A172 (cell line): ENCODE data around the gene RAB30. TPM values are rescaled to one million over a fixed set of nuclear protein-coding genes. Genes with fewer than 3 reads are reported as not detected.
"Not testable (repeated sequence)": the region's sequence is repeated elsewhere in the genome, so short reads cannot be mapped to it uniquely, and the experiment has no call there.

Experiments
- DNase-seq: peaks from one replicate; pipeline ENCODE4 v3.0.0-alpha.2; 2015; ENCODE audit warnings: low spot score
- total RNA-seq: library from RNA; depleted of rRNA; stranded (reverse); fragments of >200 nt; shearing (Covaris generic); gene quantifications from 2 replicates; pipeline ENCODE4 v1.2.3, GENCODE V29; 2014

RAB30 gene
- total RNA-seq, 1 experiment from 2014 or later: 24.7 TPM

DNA sequence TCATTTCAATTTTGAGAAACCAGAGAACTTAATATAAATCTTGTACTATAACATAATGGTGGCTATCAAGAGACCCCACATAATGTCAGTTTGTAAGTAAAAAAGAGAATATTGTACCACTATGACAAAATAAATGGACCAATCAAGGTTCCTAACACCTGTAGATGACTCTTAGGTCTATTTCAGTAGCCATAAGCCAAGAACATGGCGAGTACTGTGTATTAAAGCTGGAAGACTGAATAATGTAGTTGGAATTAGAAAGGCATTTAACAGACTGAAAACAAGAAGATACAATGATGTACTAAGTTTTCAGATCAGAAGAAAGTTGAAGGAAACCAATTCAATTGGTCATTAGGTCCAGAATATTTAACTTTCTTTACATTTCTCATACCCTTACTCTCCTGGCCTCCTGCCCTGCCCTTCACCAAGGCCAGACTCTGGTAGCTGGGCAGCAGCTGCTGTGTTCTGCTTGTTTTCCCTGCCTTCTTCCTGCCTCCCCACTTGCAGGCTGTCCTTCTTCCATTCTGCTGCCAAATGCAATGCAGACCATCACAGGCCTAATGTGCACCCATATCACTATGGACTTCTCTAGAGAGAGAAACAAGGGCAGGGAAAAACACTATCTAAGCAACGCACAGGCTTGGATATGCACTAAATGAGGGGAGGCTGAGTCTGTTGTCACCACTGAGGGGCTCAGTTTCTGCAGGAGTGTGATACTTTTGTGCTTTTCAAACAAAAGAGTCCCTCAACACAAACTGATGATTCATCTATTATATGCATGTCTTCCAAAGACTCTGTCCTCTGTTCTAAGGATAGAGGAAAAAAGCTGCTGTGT is 60.1 kb downstream of the RAB30 start:
- no peak for DNase-seq

DNA sequence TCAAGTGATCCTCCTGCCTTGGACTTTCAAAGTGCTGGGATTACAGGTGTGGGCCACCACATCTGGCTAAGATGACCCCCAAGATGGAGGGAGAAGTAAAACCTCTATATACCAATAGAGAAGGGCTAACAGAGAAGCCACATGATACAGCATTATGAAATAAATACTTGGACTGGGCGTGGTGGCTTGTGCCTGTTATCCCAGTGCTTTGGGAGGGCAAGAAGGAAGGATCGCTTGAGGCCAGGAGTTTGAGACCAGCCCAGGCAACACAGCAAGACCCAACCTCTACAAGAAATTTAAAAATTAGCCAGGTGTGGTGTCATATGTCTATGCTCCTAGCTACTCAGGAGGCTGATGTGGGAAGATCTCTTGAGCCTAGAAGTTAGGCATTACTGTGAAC is 61.7 kb downstream of the RAB30 start:
- no peak for DNase-seq

DNA sequence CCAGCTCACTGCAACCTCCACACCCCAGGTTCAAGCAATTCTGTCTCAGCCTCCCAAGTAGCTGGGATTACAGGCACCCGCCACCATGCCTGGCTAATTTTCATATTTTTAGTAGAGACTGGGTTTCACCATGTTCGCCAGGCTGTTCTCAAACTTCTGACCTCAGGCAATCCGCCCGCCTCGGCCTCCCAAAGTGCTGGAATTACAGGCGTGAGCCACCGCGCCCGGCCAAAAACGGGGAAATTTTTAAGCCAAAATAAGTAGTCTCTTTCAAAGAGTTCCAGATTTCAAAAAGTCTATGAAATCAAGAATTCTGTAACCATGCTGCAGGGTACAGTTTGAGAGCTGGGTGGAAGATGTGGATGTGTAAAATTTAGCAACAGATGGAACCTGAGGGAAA is 62.6 kb downstream of the RAB30 start:
- not testable (repeated sequence) for DNase-seq

DNA sequence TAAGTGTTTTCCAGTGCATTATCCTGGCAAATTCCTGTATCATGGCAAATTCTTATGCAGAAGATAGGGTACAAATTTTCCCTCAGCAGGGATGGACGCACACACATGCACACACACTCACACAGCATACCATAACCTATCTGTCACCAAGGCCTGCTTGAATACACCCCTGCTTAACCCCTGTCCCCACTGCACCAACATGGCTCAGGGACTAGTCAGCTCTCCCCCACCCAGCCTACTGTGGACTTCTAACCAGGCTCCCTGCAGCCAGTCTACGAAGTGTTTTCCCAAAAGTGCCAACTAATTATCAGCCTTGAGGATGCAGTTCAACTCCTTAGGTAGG is 63.1 kb downstream of the RAB30 start:
- DNase-seq: no peak

DNA sequence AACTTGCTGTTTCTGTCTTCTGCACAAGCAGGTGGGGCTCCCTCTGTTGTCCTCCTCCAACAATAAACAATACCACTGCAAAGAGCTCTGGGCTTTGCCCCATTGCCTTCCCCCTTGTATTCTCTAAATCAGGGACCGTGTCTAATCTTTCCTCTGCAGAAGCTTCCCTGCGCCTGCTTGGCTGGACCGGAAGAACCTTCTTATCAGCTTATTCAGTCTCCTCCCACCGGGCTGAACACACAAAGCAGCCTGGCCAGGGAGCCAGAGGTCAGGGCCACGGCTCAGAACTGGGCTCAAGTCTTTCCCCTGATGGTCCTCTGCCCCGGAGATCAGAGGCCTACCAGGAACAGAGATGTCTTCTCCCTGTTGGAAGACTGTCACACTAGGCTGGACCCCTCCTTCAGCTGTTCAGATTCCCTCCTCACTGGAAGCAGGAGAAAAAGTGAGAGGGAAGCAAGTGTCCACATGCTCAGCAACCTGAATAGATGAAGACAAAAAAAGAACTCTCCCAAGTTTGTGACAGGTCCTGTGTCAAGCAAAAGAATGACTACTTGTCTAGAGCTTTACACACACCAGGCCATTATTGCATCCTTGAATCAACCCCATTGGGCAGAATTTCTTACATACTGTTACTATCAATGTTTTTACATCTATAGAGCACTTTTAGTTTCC is 63.7 kb downstream of the RAB30 start:
- DNase-seq: no peak

DNA sequence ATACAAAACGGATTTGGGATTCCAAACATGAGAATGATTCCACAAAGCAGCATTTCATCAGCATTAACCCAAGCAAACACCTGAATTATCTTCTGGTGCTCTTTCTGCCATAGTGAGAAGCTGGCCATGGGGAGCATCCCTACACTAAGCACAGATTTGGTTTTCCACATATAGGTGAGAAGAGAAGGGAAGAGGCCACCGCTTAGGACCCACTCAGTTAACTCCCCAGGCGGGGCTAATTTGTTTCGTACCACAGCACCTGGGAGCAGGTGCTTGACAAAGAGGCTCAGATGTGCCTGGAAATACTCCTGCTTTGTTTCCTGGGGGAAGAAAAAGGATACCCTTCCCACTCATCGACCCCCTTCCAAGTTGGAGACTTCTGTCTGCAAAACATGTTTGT is 64.2 kb downstream of the RAB30 start:
- no peak for DNase-seq

DNA sequence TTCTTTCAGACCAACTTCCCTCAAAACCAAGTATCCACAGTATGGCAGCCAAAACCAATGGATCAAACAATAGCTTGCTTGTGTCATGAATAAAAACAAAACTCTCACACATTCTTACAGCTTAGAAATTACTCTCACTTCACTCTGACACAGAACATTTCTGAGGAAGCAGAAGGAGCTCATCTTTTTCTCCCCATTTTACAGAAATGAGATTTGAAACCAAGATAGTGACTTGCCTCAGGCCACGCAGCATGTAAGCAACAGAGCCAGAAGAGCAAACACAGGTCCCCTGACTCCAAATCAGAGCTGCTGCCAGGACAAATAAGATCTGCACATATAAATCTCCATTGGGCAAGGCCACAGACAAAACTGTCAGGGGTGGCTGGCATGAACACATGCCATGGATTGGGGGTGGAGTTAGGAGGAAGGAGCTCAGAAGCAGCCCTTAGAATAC is 64.8 kb downstream of the RAB30 start:
- no peak for DNase-seq

DNA sequence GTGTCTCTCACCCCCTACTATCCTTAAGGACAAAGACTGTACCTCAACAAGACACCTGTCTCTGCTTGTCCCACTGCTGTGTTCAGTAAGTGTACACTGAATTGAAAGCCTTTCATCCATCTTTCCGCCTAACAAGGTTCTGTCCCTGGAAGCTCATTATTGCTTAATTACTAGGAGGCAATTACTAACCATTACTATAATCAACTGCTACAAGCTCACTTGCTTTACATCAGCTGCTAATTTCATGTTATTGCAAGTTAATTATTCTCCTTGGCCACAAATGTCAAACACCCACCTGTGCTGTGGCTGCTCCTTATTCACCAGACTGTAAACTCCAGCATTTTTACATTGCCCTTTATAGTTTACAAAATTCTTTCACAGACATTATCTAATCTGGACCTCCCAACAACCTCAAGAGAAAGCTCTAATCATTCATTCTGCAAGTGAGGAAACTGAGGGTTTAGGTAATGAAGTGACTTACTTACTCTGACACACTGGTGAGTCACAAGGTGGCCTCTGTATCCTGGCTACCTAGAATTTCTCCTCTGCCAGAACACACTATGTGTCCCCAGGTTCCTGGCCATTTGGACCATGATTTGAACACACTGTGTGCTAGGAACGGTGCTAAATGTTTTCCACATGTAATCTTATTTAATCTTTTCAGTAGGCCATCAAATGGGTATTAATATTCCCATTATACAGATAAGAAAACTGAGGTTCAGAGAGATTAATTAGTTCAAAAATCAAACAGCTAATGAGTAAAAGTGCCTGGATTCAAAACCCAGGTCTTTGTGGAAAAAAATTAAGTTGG is 66.7 kb downstream of the RAB30 start:
- DNase-seq: no peak

DNA sequence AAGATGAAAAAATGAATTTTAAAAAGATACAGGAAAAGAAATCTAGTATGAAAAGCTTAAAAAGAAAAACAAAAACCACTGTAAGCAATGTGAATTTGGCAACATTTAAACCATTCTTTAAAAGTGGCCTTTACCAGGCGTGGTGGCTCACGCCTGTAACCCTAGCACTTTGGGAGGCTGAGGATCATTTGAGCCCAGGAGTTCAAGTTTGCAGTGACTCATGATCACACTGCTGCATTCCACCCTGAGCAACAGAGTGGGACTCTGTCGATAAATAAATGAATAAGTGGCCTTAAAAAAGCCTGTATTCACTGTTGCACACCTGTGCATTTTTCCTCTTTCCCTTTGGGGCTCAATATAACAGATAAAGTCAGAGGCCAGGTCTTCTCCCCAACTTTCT is 69.2 kb downstream of the RAB30 start:
- DNase-seq: no peak

DNA sequence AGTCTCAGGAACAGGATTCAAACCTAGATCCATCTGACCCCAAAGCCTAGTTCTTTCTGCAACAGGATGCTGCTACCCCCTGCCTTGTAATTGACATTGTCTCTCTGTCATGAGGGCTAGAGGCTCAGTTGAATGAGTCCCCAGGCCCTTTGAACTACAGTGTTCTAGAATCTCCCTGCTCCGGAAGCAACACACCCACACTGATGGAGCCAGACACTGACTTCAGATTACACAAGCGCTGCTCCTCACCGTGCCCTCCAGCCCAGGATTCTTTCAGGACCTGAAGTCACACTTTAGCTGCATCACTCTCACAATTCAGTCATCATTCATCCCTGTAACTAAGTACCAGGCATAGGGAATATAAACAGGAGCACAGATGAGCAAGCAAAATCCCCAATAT is 69.6 kb downstream of the RAB30 start:
- DNase-seq: no peak

DNA sequence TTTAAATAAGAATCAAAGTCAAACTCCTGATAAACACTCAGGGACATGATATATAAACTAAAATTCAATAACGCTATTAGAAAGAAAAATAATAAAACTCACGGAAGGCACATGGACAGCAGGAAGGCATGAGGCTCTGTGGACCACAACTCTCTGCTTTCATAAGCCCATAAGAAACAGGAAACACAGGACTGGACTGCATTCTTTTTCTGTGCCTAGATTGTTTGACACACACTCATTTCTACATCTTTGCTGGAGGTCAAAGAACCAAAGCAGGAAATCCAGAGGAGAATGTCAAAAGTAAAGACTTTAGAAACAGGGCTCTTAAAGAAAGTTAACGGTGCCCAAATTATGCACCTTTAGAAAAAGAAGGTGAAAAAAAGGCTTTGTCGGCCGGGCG is 71.3 kb downstream of the RAB30 start:
- no peak for DNase-seq

DNA sequence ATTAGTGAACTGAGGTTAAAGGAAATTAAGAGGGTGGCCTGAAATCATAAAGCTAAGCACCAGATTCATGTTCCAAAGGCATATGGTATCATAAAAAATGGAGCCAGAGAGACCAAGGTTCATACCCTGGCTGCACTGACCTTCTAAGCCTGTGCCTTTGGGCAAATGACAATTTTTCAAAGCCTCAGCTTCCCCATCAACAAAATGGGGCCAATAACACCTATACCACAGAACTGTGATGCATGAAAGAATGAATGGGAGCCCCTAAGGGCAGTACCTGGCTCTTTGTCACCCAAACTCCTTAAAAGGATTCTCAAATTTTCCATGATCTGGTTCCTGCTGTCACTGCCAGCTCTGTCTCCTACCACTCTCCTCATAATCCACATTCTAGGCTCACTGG is 72.5 kb downstream of the RAB30 start:
- no peak for DNase-seq

DNA sequence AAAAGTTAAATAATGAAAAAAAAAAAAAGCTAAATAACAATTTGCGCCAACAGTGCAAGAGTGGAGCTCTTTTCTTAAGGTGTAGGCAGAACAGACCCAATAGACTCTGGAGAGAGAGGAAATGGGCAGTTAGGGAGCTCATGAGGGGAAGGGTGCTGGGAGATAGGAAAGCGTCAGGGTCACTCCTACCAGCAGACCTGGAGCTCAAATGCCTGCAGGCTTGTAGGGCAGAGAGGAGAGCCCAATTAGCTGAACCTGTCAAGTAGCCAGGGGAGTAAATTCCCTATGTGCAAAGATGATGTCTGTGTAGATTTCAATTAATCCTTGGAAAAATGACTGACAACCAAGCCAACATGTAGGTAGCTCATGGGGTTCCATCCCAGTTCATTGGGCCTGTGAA is 73.0 kb downstream of the RAB30 start:
- DNase-seq: no peak

DNA sequence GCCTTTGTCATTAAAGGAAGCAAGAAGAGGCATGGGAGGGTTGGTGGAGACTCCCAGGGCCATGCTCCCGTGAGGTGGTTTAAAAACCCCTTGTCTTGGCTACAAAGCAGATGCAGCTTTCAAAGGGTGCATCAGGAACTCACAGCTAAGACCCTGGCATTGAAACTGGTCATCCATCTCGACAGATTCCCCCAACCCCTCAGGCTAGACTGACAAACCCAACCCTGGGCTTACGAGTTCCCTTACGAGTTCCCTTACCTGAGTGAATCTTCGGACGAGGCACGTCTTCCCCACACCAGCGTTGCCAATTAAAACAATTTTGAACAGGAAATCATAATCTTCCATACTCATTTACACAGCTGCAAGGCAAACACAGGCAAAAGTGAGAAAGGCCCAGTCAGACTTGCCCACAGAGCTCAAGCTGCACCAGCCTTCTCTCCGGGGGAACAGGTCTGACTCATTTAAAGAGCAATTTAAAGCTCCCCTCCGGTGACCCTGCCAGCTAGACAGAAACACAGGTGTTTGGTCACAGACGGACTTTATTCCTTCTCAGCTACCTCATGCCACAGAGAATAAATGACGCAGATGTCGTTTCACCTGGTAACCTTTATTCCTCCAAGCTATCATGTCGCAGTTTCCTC is 74.6 kb downstream of the RAB30 start:
- DNase-seq: peak; percentile 80

DNA sequence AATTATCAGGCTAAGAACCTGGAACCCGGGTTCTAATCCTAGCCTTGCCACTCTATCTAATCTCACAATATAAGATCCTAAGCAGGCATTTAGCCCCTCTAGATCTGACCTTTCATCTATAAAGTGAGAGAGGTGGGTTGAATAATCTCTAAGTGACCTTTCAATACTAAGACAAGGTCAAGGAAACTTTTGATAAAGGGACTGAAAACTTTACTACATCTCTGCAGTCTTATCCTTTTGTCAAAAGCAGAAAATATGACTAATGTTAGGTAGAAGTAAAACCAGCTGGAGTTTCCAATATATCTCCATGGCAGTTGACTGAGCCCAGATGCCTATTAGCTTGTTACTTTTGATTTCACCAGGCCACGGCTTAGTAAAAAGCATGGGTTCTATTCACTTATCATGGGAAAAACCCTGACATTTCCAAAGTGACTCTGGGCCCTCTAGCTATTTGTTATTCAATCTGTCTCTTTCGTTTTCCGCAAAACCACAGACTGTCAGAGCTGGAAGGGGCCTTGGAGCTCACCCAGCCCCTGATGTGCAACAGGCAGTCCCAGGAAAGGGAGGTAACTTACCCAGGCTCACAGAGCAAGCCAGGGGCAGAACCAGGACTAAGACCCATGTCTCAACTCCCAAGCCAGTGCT is 75.8 kb downstream of the RAB30 start:
- peak; percentile 71 for DNase-seq

DNA sequence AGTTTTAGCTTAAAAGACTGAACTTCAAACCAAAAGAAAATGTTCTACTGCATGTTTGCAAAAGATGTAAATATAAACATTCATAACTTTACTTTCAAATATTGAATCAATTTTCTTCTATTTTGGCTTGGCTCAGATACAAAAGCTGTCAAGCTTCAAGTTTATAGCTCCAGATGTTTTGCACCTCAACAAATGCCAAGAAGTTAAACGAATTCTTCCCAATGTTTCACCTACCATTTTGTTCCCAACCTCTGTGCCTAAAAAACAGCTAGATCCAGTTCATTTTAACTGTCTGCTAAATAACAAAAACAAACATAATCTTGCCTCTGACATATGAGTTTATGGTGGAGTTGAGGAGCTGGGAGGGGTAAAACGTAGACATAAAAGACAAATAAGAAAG is 76.5 kb downstream of the RAB30 start:
- DNase-seq: no peak

DNA sequence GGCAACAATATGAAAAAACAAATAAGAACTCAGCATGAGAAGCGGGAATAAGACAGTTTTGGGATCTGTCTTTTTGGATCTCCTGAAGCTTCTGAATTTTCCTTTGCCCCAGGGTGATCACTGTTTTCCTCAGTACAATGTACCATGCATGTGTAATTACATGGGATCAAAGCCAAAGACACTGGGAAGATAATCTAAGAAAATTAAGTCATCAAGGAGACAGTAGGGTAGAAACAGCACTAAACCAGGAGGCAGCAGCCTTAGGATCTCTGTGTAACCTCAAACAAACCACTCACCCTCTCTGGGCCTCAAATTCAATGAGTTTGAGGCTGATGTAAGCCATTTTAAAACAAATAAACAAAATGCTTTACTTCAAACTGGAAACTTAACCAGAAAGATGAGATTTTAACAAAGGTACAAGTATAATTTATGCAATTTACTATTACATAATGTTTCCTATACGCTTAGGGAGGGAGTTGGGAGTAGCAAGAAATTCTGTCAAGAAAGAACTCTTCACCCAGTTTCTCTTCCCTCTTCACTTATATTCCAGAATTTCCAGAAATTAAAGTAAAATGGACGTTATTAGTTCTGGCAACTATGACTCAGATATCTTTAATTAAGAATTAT is 77.0 kb downstream of the RAB30 start:
- no peak for DNase-seq

DNA sequence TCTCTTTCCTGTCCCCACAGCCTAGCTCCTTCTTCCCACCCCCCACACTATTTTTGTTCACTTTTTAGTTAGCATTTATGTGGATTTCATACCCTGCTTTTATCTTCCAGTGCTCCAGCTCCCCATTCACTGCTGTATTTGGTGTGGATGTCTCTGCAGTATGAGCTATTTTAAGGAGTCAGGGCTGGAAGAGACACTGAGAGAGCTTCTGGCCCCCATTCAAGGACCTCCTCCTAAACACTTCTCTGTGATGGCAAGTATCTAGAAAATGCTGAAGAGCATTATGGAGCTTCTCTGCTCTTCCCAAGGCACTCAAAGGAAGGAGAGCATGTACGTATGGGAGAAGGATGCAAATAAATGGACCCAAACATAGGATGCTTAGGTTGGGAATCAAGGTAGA is 79.5 kb downstream of the RAB30 start:
- DNase-seq: no peak

DNA sequence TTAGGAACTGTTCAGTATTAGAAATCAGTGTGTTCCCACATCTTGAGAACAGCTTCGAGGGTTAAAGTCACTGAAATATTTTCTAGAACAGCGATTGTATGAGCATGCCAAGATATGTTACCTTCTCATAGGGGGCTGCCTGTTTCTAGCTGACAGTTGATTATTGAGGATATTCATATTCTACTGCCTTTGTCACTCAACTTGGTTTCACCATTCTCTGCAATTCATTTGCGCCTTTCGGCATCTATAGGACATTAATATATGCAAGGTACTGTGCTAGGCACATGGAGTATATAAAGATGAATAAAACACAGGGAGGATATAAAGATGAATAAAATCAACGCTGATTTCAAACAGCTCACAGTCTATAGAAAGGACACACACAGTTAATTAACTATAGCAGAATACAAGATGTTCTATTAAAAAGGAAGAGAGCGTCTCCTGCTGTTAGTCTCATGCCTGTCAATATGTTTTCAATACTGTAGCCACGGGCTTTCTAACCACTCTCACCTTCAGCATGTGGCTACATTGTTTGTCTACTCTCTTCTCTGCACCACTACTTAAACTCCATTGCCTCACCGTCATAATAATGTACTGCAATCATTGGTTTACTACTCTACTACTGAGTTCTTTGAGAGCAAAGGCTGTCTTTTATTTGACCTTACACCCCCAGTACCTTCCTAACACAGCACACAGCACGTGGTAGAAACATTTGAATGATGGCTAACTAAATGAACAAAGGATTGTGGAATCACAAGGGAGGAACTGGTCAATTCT is 81.9 kb downstream of the RAB30 start:
- no peak for DNase-seq

DNA sequence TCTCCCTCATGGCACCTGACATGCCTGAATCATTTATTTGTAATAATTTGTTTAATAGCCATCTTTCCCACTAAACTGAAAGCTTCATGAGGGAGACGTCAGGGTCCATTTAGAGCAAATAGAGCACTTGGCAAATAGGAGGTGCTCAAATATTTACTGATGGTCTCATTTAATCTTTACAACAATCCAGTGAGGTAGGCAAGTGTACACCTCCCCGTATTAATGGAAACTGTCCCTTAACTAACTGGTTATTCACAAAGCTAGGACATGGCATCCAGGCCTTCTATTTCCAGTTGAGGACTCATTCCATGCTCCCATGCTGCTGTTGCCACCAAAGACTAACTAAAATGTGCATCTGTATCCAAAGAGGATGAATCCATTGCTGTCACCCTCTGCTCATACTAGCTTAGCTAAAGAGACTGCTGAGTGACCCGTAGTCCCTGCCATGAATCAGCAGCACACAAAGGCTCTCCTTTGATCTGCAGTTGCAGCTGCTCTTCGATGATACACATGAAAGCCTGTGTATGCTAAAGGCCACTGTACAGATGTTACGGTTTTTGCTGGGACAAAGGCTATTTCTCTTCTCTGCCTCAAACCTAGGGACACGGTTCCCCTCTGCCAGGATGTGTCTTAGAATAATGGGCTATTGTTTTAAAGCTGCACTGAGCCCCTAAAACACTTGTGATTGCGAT is 82.6 kb downstream of the RAB30 start:
- no peak for DNase-seq
